22Rv1 (cell line): Measurements from ENCODE around the gene KCNIP4.

Source experiments
- CTCF ChIP-seq: fragments of 450-650 bp; IDR thresholded peaks from 2 replicates; pipeline ENCODE4 v1.5.1; 2017; ENCODE audit warnings: mild to moderate bottlenecking
- ZFX ChIP-seq: fragments of 450-650 bp; IDR thresholded peaks from 2 replicates; pipeline ENCODE4 v1.6.1; 2017; ENCODE audit warnings: antibody characterized with exemption, borderline replicate concordance

- TF ChIP-seq CTCF (no peak), ZFX (no peak)
Measured at GRCh38 chr4:20883677-20884076, 1064.9 kb downstream of the KCNIP4 start.
